HepG2 (cell line): Measurements from ENCODE around the gene HLF. TPM values are rescaled to one million over a fixed set of nuclear protein-coding genes. Genes with fewer than 3 reads are reported as not detected.

Source experiments
- ARHGAP35 ChIP-seq: sonication (generic); formaldehyde crosslinking; IDR thresholded peaks from 2 replicates; pipeline ENCODE4 v1.9.0; 2022; ENCODE audit warnings: mild to moderate bottlenecking, inconsistent platforms, moderate library complexity, missing genetic modification reagents, borderline replicate concordance
- RCOR2 ChIP-seq: IDR thresholded peaks from 2 replicates; pipeline ENCODE4 v1.6.1; 2016; ENCODE audit warnings: missing biosample characterization, missing genetic modification reagents
- SMARCC2 ChIP-seq: fragments of 450-650 bp; IDR thresholded peaks from 2 replicates; pipeline ENCODE4 v1.6.1; 2017; ENCODE audit warnings: antibody characterized with exemption, mild to moderate bottlenecking
- ZNF207 ChIP-seq: fragments of 450-650 bp; IDR thresholded peaks from 2 replicates; pipeline ENCODE4 v1.6.1; 2016; ENCODE audit warnings: antibody characterized with exemption, borderline replicate concordance
- ZSCAN21 ChIP-seq: sonication (generic); formaldehyde crosslinking; IDR thresholded peaks from 2 replicates; pipeline ENCODE4 v1.8.0; 2022; ENCODE audit warnings: mild to moderate bottlenecking, missing genetic modification reagents, moderate library complexity, borderline replicate concordance
- ZSCAN9 ChIP-seq: IDR thresholded peaks from 2 replicates; pipeline ENCODE4 v1.6.1; 2016; ENCODE audit warnings: borderline replicate concordance
- polyA plus RNA-seq, 8 experiments: library from polyadenylated mRNA; depleted of rRNA in 3 of 8; stranded (reverse) in 7 of 8; unstranded in 1 of 8; fragments of >200 nt; fragmentation: Illumina TruSeq in 4 of 8; extraction: Trizol in 4 of 8; gene quantifications; 2 replicates each; pipeline versions ENCODE4 v1.2.1 to v1.2.3, GENCODE V29; 2011 to 2016; ENCODE audit warnings: low read depth in 4 of 8, missing spikeins in 1 of 8, mixed read lengths in 1 of 8; ENCODE audit not compliant: insufficient read depth in 1 of 8
- total RNA-seq, 5 experiments: library from RNA; depleted of rRNA; stranded (reverse); fragments of >200 nt; fragmentation: Illumina TruSeq; extraction: Trizol; gene quantifications; 2 replicates each; pipeline ENCODE4 v1.2.3, GENCODE V29; 2016; ENCODE audit warnings: low read depth in 1 of 5
- TF ChIP-seq, protein P1 (sequence below): sonication (generic); formaldehyde crosslinking; IDR thresholded peaks from one replicate; pipeline ENCODE4 v1.5.1; 2020; ENCODE audit warnings: mild to moderate bottlenecking, missing genetic modification reagents; ENCODE audit errors: not compliant biosample characterization
- TF ChIP-seq, protein P2 (sequence below): sonication (generic); formaldehyde crosslinking; IDR thresholded peaks from 2 replicates; pipeline ENCODE4 v1.4.0; 2020; ENCODE audit warnings: missing genetic modification reagents, low read depth, mild to moderate bottlenecking, borderline replicate concordance
- TF ChIP-seq, protein P3 (sequence below): sonication (generic); formaldehyde crosslinking; IDR thresholded peaks from 2 replicates; pipeline ENCODE4 v1.9.0; 2021; ENCODE audit warnings: missing genetic modification reagents, mild to moderate bottlenecking, borderline replicate concordance
- TF ChIP-seq, protein P4 (sequence below): sonication (generic); formaldehyde crosslinking; IDR thresholded peaks from 2 replicates; pipeline ENCODE4 v1.4.0; 2020; ENCODE audit warnings: missing genetic modification reagents
- TF ChIP-seq, protein P5 (sequence below): sonication (generic); formaldehyde crosslinking; IDR thresholded peaks from 2 replicates; pipeline ENCODE4 v1.8.0; 2022; ENCODE audit warnings: missing genetic modification reagents, mild to moderate bottlenecking, inconsistent platforms, borderline replicate concordance

HLF gene
- total and polyA plus RNA-seq, 2 of the 13 experiments (the other 11 are each of a cell fraction or from before 2014, with no cell fraction given), result 202 to 346 TPM

DNA sequence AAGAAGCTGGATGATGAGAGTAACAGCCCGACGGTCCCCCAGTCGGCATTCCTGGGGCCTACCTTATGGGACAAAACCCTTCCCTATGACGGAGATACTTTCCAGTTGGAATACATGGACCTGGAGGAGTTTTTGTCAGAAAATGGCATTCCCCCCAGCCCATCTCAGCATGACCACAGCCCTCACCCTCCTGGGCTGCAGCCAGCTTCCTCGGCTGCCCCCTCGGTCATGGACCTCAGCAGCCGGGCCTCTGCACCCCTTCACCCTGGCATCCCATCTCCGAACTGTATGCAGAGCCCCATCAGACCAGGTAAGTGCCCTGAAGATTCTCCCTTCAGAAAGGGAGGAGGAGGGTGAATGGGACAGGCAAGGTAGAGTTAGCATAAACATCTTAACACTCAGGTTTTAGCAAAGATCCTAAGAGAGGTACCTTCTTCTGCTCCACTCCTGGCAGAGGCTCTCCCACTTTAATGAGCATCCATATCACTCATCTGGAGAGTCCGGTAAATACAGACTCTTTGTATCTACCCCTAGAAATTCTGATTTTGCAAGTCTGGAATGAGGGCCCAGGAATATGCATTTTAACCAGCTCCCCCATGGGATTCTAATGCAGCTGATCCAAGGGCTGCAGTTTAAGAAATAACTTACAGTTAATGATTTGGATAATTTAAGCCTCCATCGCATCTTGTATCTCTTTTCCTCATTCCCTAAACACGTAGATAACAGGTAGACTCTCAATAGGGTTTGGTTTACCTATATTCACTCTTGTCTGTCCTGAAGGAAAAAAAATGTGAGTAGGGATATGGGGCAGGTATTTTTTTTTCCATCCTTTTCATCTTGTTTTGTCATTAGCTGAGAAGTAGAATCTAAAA, 3.3 kb downstream of the HLF start (continued):
- TF ChIP-seq, protein P1, sequence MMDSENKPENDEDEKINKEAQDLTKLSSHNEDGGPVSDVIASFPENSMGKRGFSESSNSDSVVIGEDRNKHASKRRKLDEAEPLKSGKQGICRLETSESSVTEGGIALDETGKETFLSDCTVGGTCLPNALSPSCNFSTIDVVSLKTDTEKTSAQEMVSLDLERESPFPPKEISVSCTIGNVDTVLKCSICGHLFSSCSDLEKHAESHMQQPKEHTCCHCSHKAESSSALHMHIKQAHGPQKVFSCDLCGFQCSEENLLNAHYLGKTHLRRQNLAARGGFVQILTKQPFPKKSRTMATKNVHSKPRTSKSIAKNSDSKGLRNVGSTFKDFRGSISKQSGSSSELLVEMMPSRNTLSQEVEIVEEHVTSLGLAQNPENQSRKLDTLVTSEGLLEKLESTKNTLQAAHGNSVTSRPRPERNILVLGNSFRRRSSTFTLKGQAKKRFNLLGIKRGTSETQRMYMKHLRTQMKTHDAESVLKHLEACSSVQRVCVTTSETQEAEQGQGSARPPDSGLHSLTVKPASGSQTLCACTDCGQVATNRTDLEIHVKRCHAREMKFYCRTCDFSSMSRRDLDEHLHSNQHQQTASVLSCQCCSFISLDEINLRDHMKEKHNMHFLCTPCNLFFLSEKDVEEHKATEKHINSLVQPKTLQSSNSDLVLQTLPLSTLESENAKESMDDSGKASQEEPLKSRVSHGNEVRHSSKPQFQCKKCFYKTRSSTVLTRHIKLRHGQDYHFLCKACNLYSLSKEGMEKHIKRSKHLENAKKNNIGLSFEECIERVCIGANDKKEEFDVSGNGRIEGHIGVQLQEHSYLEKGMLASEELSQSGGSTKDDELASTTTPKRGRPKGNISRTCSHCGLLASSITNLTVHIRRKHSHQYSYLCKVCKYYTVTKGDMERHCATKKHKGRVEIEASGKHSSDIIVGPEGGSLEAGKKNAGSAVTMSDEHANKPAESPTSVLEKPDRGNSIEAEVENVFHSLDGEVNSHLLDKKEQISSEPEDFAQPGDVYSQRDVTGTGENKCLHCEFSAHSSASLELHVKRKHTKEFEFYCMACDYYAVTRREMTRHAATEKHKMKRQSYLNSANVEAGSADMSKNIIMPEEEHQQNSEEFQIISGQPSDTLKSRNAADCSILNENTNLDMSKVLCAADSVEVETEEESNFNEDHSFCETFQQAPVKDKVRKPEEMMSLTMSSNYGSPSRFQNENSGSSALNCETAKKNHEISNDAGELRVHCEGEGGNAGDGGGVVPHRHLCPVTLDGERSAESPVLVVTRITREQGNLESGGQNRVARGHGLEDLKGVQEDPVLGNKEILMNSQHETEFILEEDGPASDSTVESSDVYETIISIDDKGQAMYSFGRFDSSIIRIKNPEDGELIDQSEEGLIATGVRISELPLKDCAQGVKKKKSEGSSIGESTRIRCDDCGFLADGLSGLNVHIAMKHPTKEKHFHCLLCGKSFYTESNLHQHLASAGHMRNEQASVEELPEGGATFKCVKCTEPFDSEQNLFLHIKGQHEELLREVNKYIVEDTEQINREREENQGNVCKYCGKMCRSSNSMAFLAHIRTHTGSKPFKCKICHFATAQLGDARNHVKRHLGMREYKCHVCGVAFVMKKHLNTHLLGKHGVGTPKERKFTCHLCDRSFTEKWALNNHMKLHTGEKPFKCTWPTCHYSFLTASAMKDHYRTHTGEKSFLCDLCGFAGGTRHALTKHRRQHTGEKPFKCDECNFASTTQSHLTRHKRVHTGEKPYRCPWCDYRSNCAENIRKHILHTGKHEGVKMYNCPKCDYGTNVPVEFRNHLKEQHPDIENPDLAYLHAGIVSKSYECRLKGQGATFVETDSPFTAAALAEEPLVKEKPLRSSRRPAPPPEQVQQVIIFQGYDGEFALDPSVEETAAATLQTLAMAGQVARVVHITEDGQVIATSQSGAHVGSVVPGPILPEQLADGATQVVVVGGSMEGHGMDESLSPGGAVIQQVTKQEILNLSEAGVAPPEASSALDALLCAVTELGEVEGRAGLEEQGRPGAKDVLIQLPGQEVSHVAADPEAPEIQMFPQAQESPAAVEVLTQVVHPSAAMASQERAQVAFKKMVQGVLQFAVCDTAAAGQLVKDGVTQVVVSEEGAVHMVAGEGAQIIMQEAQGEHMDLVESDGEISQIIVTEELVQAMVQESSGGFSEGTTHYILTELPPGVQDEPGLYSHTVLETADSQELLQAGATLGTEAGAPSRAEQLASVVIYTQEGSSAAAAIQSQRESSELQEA (CRISPR knock-in tag), result peak; percentile 42
- TF ChIP-seq RCOR2 (CRISPR knock-in tag), result no peak
- TF ChIP-seq SMARCC2, result no peak
- peak; percentile 33; the same call in 1 of the 2 replicates for TF ChIP-seq ZSCAN21
- TF ChIP-seq ARHGAP35, result no peak
- TF ChIP-seq, protein P2, sequence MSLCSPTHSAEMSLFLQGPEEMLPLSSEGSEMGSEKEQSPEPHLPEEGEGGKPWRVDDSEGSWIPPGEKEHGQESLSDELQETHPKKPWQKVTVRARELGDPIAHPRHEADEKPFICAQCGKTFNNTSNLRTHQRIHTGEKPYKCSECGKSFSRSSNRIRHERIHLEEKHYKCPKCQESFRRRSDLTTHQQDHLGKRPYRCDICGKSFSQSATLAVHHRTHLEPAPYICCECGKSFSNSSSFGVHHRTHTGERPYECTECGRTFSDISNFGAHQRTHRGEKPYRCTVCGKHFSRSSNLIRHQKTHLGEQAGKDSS (CRISPR knock-in tag), result no peak; the same call in 1 of the 2 replicates
- TF ChIP-seq, protein P3, sequence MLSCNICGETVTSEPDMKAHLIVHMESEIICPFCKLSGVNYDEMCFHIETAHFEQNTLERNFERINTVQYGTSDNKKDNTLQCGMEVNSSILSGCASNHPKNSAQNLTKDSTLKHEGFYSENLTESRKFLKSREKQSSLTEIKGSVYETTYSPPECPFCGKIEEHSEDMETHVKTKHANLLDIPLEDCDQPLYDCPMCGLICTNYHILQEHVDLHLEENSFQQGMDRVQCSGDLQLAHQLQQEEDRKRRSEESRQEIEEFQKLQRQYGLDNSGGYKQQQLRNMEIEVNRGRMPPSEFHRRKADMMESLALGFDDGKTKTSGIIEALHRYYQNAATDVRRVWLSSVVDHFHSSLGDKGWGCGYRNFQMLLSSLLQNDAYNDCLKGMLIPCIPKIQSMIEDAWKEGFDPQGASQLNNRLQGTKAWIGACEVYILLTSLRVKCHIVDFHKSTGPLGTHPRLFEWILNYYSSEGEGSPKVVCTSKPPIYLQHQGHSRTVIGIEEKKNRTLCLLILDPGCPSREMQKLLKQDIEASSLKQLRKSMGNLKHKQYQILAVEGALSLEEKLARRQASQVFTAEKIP, result no peak
- TF ChIP-seq ZSCAN9, result no peak
- TF ChIP-seq, protein P4, sequence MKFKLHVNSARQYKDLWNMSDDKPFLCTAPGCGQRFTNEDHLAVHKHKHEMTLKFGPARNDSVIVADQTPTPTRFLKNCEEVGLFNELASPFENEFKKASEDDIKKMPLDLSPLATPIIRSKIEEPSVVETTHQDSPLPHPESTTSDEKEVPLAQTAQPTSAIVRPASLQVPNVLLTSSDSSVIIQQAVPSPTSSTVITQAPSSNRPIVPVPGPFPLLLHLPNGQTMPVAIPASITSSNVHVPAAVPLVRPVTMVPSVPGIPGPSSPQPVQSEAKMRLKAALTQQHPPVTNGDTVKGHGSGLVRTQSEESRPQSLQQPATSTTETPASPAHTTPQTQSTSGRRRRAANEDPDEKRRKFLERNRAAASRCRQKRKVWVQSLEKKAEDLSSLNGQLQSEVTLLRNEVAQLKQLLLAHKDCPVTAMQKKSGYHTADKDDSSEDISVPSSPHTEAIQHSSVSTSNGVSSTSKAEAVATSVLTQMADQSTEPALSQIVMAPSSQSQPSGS (CRISPR knock-in tag), result no peak
- TF ChIP-seq, protein P5, sequence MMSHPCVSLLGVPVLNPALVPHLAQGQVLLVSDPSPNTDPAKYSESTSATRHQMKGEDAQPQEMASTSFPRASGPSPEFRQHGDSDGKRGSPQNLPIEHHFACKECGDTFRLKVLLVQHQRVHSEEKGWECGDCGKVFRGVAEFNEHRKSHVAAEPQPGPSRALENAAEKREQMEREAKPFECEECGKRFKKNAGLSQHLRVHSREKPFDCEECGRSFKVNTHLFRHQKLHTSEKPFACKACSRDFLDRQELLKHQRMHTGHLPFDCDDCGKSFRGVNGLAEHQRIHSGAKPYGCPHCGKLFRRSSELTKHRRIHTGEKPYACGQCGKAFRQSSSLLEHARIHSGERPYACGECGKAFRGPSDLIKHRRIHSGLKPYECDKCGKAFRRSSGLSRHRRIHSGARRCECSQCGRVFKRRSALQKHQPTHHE (CRISPR knock-in tag), result no peak
- no peak for TF ChIP-seq ZNF207
